Ramos (cell line): Measurements from ENCODE around the gene PNMA8B.
"Not testable (repeated sequence)": the region's sequence is repeated elsewhere in the genome, so short reads cannot be mapped to it uniquely, and the experiment has no call there.

Experiments
- in situ Hi-C: fragments of 300-500 bp; cut with MboI; formaldehyde crosslinking; loops from one replicate; pipeline ENCODE4 v1.14.3; 2022; ENCODE audit warnings: low sequenced_read_pairs; ENCODE audit not compliant: unreplicated experiment

The PNMA8B gene

DNA sequence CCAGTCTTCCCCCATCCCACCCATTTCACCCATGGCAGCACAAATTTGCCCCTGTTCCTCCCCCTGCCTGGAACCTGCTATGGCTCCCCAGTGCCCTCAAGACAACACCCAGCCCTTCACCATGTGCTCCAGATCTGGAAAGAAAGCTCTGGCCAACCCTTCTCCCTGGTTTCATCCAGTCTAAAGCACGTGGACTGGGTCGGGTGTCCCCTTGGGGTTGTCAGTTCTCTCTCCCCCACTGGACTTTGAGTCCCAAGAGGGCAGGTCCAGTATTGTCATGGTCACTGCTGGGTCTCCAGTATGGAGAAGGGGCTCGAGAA, 19.6 kb upstream of the PNMA8B start:
- in situ Hi-C loops: no loop called here

DNA sequence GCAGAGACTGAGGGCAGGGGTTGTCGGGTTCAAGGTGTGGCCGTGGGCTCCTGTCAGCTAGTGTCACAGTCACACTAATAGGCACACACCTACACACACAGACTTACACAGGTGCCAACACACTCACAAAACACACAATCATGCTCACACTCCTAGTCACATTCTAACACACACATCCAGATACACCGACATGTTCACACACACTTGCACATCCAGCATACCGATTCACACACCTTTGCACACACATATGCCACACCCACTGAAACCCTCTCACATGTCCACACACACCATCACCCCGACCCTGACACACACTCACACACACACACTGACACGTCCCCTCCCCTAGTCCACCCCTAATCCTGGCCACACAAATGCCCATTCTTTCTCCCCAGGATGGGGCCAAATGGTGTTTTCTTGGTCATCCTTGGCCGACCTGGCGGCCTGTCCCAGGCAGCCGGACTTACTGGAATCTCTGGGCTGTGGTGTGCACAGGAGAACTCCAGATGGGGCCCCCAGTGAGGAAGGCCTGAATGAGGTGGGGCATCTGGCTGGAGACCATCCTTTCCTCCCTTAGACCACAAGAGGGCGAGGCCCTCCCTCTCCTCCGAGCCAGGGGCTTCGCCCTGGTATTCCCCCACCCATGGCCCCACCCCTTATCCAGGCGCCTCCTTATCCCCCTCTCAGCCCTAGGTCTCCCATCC, 19.1 kb upstream of the PNMA8B start:
- in situ Hi-C loops: no loop called here

DNA sequence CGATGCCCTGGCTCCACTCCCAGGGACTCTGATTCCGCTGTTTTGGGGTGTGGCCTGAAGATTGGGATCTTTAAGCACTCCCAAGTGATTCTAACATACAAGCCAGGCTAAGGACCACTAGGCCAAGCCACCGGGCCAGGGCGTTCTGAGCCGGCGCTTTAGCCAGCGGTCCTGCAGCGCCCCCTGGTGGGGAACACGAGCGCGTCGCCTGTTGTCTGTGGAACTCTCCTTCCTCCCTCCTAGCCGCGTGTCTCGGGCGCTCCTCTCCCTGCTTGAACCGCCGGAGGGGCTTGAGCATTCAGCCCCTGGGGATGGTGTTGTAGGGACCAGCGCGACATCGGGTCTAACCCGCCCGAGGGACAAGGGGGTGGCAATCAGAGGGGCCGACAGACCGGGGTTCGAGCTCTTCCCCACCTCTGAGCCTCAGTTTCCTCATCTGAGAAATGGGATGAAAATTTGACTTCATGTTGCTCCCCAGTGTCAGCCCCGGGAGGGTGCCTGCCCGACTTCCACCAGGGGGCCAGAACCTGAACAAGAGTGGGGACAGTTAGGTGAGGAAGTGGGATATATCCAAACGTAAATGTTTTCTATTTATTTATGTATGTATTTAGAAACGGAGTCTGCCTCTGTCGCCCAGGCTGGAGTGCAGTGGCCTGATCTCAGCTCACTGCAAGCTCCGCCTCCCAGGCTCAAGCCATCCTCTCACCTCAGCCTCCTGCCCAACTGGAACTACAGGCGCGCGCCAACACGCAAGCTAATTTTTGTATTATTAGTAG, 18.0 kb upstream of the PNMA8B start:
- in situ Hi-C loops: no loop called here

DNA sequence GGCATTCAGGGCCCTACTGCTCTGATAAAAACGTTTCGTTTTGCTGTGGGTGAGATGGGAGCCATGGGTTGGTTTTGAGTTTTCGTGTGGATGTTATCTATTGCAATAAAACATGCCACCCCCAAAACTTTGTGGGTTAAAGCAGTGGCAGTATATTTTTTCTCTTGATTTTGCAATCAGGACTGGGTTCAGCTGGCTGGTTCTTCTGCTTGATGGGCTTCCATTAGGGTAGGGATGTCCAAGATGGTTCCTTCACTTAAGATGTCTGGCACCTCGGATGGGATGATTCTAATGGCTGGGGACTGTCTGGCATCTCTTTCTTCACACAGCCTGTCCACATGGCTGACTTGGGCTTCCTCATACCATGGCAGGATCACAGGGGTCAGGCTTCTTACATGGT, 15.6 kb upstream of the PNMA8B start:
- in situ Hi-C loops: no loop called here

DNA sequence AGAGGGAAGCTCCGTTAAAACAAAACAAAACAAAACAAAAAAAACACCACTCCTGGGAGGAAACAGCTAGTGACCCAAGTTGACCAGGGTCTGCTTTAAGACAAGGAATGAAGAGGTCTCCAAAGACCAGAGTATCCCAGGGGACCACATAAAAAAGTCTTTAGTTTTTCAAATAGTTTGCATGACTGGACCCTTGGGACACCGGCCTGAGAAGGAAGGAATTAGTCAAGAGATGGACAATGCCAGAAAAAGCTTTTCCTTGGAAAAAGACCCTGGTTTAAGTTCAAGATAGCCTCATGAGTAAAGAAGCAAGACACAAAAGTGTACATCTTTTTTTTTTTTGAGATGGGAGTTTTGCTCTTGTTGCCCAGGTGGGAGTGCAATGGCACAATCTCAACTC, 12.5 kb upstream of the PNMA8B start:
- in situ Hi-C loops: no loop called here

DNA sequence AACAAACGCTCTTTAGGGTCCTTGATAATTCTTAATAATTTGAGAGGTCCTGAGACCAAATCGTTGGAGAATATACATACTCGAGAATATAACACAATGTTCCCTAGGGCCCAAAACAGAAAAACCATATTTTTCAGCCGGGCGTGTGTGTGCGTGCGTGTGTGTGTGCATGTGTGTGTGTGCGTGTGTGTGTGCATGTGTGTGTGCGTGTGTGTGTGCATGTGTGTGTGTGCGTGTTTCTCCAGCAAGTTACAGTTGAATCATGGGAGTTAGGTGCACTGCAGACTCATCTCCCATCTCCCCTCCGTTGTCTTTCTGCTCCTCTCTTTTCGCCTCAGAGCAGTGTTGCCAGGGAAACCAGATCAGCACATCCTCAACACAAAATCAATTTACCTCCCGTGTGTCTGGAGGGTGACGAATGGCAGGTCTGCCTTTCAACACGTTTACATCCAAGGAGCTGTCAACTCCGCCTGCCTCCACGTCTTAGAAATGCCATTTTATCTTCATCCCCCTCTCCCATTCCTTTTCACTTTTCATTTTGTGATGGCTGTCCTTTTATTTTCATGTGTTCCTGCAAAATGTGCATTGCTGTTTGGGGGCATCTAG, 8.3 kb upstream of the PNMA8B start:
- in situ Hi-C loops: no loop called here

DNA sequence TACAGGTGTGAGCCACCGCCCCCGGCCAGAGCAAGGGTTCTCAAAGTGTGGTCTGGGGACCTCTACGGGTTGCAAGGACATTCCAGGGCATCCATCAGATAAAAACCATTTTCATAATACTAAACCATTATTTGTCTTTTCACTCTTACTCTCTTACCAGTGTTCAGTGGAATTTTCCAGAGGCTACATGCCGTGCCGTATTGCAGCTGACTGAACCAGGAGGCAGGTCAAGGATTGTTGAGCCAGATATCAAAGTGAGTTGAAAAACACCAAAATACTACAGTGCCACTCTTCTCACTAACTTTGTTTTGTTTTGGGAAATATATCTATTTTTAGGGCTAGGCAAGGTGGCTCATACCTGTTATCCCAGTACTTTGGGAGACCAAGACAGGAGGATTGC, 7.2 kb upstream of the PNMA8B start:
- in situ Hi-C loops: no loop called here

DNA sequence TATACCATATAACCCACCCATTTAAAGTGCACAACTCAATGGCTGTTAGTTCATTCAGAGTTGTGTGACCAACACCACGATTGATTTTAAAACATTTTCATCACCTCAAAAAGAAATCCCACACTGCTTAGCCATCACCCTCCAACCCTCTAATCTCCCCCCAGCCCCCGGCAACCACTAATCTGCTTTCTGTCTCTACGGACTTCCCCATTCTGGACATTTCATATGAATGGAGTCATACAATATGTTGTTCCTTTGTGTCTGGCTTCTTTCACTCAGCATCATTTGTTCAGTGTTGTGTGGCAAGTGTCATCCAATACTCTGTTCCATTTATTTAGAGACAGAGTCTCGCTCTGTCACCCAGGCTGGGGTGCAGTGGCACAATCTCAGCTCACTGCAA, 4.0 kb upstream of the PNMA8B start:
- in situ Hi-C loops: no loop called here

DNA sequence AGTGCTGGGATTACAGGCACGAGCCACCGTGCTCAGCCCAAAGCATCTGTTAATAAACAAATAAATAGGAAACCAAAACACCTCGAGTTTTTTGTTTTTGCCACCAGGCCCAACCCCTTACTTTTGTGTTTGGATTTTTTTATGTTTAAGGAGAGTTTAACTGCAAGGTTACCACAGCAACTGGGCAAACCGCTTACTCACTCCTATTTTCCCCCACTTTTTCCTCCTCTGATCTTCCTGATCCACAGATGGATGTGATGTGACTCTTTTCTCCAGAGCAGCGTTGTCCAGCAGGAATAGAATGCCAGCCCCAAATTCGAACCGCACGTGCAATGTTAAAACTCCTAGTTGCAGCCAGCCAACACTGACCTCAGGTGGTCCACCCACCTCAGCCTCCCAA, 2.1 kb upstream of the PNMA8B start:
- in situ Hi-C loops: no loop called here

DNA sequence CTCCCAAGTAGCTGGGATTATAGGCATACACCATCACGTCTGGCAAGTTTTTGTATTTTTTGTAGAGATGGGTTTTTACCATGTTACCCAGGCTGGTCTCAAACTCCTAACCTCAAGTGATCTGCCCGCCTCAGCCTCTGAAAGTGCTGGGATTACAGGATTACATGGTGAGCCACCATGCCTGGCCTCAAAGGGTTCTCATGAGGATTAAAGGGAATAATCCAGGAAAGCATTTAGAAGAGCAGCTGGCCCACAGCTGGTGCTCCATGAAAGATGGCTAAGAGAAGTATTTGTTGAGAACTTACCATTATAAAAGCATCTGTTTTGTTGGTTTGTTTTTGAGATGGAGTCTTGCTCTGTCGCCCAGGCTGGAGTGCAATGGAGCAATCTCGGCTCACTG, 1.2 kb upstream of the PNMA8B start:
- in situ Hi-C loops: not testable (repeated sequence)

DNA sequence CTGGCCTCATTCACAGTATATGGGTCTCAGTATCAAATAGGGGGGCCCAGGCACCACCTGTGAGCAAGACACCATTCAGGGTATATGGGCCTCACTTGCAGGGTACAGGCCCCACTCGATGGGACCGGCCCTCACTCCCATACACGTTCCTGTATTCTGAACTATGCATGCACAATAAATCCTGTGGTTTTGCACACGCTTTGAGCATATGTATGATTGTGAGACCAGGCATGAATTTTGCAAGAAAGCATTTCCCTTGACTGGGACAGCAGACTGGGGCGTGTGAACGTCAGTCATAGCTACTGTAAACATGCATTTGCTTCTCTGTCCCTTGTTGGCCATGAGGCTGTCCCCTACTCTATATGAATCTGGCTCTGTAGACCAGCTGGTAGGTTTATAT, 637 bp upstream of the PNMA8B start:
- in situ Hi-C loops: no loop called here

DNA sequence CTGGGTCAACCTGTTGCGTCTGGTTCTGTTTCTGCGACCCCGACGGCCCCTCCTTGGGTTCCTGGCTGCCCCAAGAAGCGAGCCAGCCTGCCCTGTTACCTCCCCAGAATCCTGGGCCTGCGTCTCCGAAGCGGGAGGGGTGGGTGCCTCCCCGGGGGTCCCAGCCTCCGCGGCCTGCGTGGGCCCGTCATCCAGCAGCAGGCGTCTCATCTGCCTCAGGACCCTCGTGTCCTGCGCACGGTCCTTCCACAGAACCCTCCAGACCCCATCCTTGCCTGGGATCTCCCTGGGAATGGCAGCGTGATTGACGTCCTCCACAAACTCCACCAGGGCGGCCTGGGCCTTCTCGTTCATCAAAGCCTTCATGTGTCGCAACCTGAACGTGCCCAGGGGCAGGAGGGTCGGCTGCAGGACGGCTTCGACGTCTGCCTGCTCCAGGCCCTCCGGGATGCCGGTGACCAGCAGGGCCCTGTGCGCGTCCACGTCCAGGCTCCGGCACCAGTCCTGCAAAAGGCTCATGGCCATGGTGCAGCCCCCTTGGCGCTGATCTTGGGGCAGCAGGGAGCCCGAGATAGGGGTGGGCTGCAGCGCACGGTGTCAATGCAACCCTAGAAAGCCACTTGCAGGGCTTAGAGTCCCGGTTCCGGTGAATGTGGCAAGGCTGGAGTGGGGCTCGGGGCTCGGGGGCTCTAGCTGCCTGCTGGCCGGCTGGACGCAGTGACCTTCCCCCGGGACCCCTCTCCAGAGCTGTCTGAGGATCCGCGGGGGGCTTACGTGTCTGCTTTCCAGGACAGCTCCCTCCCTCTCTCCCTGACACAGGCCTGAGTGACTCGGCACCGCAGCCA, 504 bp downstream of the PNMA8B start:
- in situ Hi-C loops: no loop called here

DNA sequence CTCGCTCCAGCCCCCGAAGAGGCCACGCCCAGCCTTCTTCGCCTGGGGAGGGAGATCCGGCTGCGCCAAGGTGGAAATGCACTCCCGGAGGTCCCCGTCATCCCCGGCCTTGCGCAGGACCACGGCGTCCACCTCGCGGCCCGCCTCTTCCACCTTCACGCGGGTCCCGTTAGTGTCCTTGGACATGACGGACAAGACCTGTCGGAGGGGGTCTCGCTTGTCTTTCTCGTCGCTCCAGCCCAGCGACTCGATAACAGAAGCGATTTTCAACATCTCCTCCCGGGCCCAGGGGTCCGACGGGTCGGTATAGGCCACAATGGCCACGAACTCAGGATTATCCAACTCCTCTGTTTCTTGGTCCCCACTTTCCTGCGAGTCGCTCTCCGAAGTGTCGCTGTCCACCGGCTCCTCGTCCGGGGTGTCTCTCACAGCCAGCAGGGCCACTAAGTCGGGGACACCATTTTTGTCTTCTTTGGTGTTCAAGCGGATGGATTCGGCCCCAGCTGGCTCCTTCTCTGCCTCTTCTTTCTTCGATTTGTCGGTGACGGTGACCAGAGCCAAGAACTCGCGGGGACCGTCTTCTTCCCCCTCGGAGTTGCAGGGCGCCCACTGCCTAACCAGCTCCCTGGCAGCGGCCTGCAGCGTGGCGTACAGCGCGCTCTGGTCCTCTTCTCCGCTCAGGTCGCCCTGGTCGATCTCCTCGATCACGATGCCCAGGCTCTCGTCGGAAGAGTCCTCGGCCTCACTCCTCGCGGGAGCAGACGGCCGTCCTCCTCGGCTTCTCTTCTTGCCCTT, 1.3 kb downstream of the PNMA8B start:
- in situ Hi-C loops: no loop called here

DNA sequence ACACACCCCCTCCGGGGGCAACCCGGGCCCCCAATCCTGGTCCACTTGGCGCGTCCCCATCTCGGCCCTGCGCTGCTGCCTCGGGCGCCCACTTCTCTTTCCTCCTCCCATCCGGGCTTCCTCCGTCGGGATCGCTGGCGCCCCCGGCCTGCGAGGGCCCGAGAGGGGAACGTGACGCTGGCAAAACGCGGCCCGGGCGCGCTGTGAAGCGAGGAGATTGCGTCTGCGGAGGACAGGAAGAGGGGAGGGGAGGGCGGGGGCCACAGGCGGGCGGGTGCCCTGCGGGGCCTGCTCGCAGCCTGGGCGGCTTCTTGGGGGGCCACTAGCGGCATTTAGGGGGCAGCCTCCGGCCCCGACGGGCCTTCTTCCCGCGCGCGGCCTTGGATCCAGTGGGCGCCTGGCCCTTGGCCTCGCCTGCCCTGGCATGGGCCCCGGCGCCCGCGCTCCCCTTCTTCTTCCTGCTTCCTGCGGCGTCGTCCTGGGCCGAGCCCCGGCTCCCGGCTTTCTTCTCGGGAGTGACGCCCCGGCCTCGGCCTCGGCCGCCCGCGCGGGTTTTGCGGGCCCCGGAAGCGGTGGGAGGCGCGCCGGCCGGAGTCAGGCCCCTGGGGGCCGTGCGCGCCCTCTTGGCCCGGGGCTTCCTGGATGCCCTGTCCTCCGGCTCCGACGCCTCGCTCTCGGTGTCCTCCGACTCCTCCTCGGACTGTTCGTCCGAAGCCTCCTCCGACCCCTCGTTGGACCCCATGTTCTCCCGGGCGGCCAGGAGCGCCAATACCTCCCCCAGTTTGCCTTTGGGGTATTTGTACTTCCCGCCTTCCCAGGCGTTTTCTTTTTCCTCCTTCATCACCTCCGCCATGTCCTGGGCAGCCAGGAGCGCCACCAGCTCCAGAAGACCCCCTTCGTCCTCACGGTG, 2.2 kb downstream of the PNMA8B start:
- in situ Hi-C loops: no loop called here

DNA sequence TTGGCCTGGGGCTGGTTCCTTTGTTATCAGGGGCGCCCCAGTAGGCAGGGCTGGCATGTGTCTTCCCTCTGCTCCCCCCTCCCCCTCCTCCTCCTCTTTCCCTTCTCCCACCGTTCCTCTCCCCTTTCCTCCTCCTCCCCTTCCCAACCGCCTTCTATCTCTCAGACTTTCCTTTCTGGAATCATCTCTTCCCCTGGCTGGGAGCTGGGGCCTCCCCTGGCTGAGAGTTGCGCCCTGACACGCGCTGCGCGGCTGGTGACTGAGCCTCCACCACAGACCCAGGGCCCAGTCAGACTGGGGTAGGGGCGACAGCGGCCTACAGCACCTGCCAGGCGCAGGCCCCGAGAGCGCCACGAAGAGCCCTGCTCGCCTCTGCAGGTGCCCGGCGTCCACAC, 2.8 kb downstream of the PNMA8B start:
- in situ Hi-C loops: no loop called here

DNA sequence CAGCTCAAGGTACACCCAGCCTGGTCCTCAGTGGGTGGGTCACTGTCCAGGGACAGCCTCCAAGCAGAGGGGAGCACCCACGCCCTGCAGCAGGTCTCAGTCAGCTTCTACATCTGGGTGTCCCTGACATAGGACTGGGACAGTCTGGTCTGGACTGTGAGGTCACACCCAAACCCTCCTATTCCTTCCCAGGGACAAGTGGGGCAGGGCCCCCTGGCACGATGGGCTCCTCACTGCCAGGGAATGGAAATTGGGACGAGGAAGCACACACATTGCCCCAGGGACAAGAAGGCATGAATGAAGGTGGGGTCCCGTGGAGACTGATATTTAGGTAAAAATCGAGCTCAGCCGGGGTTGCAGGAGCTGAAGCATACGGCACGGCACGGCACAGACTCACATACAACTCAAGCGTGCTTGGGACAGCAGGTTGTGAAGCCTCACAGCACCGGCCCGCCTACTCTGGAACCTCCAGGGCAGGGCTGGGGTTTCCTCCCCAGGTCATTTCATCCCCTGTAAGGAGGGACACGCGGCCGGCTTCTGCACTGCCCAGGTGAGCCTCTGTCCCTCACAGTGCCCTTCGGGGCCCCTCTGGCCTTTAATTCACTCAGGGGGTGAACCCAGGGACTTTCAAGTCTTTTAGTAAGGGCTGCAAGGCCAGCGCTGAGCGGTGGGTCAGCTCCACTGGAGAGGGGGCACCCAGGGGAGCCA, 3.5 kb downstream of the PNMA8B start:
- in situ Hi-C loops: no loop called here

DNA sequence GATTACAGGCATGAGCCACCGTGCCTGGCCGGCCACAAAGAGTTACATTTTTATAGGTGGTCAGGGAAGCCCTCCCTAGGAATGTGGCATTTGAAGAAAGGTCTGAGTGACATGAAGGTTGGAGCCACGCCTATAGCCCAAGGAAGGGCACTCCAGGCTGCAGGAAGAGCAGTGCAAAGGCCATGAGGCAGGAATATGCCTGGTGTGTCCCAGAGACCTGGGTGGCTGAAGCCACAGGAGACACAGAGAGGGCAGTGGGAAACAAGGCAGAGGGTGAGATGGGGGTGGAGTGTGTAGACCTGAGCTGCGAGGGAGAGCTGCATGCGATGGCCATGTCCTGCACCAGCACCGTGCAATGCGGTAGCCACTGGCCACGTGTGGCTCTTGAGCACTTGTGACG, 4.9 kb downstream of the PNMA8B start:
- in situ Hi-C loops: no loop called here

DNA sequence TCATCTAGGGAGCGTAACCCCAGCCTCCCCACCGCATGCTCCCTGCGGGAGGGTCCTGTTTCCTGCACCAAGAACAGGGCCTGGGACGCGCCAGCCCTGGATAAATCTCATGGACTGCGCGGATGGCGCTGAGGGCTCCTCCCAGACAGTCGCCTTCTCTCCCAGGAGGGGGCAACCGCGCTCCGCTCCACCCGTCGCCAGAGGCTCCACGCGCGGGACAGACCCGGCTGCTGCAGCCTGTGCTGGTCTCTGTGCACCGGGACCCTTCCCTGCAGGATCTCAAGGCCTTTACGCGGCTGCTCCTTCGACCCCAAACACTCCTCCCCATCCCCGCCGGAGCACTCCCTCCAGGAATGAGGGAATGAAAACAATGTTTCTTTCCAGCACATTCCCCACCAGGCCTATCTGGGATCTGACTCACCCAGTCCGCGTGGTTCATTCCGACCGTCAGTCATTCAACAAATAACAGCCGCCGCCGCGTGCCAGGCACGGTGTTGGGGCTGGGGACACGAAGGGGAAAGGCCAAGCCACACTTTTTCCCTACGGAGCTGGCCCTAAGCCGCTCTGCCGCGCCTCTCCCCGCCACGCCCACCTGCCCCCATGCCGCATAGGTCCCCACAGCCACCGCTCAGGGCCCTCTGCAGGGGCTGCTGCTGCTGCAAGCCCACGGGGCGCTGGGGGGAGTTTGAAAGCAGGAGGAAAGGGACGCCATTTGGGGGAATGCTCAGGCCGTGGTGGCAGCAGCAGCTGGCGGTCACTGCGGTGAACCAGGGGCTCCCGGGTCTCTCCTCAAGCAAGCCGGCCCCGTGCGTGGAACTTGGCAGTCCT, 6.0 kb downstream of the PNMA8B start:
- in situ Hi-C loops: loop anchor here (5.0 to 10.0 kb wide), 2 partner anchors 87 to 205 kb away; no protein-coding TSS in a partner anchor
